Measurements from ENCODE around the gene PTPRE. TPM values are rescaled to one million over a fixed set of nuclear protein-coding genes. Genes with fewer than 3 reads are reported as not detected.

Gene PTPRE
- total RNA-seq, 1 experiment from 2014 or later, result 3.1 TPM

DNA sequence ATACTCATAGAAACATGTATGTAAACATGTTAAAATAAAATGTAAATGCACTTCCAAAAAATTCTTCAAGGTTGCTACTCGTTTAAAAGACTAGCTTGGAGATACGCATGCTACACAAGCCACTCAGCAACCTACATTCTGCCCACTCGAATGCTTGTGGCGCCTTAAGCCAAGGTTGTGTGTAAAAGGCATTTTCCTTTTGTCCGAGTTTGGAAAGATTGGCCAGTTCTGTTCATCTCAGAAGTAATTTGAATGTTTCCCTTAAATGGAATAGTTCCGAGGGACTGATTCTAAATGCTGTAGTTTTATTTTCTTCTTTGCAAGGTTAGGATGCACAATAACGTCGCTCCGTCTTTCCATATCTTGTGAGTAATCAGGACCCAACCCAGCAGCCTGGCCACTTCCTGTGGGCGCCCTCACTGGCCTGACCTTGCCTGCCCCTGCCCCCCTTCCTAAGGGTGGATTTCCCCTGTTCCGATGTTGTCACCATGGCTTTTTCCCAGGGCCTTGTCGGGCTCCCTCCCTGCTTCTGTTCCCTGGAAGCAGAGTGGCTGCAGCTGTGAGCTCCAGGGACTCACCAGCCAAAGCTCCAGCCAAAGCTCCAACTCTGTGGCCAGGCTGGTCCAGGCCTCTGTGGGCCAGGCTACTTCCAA is 70.6 kb downstream of the PTPRE start (continued):
- TF ChIP-seq, protein P1, sequence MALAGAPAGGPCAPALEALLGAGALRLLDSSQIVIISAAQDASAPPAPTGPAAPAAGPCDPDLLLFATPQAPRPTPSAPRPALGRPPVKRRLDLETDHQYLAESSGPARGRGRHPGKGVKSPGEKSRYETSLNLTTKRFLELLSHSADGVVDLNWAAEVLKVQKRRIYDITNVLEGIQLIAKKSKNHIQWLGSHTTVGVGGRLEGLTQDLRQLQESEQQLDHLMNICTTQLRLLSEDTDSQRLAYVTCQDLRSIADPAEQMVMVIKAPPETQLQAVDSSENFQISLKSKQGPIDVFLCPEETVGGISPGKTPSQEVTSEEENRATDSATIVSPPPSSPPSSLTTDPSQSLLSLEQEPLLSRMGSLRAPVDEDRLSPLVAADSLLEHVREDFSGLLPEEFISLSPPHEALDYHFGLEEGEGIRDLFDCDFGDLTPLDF (CRISPR knock-in tag; IDR thresholded peaks at IDR 0.05), result no peak
- TF ChIP-seq, protein P2, sequence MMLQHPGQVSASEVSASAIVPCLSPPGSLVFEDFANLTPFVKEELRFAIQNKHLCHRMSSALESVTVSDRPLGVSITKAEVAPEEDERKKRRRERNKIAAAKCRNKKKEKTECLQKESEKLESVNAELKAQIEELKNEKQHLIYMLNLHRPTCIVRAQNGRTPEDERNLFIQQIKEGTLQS (CRISPR knock-in tag; conservative IDR thresholded peaks at IDR 0.05), result no peak
- TF ChIP-seq GTF2I (CRISPR knock-in tag; conservative IDR thresholded peaks at IDR 0.05), result no peak
- TF ChIP-seq, protein P3, sequence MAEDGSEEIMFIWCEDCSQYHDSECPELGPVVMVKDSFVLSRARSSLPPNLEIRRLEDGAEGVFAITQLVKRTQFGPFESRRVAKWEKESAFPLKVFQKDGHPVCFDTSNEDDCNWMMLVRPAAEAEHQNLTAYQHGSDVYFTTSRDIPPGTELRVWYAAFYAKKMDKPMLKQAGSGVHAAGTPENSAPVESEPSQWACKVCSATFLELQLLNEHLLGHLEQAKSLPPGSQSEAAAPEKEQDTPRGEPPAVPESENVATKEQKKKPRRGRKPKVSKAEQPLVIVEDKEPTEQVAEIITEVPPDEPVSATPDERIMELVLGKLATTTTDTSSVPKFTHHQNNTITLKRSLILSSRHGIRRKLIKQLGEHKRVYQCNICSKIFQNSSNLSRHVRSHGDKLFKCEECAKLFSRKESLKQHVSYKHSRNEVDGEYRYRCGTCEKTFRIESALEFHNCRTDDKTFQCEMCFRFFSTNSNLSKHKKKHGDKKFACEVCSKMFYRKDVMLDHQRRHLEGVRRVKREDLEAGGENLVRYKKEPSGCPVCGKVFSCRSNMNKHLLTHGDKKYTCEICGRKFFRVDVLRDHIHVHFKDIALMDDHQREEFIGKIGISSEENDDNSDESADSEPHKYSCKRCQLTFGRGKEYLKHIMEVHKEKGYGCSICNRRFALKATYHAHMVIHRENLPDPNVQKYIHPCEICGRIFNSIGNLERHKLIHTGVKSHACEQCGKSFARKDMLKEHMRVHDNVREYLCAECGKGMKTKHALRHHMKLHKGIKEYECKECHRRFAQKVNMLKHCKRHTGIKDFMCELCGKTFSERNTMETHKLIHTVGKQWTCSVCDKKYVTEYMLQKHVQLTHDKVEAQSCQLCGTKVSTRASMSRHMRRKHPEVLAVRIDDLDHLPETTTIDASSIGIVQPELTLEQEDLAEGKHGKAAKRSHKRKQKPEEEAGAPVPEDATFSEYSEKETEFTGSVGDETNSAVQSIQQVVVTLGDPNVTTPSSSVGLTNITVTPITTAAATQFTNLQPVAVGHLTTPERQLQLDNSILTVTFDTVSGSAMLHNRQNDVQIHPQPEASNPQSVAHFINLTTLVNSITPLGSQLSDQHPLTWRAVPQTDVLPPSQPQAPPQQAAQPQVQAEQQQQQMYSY (CRISPR knock-in tag; IDR thresholded peaks at IDR 0.05), result no peak
- no peak for TF ChIP-seq JAZF1 (CRISPR knock-in tag; IDR thresholded peaks at IDR 0.05)
- TF ChIP-seq MXD4 (CRISPR knock-in tag; IDR thresholded peaks at IDR 0.05; ENCODE audit: borderline replicate concordance), result no peak
- TF ChIP-seq, protein P4, sequence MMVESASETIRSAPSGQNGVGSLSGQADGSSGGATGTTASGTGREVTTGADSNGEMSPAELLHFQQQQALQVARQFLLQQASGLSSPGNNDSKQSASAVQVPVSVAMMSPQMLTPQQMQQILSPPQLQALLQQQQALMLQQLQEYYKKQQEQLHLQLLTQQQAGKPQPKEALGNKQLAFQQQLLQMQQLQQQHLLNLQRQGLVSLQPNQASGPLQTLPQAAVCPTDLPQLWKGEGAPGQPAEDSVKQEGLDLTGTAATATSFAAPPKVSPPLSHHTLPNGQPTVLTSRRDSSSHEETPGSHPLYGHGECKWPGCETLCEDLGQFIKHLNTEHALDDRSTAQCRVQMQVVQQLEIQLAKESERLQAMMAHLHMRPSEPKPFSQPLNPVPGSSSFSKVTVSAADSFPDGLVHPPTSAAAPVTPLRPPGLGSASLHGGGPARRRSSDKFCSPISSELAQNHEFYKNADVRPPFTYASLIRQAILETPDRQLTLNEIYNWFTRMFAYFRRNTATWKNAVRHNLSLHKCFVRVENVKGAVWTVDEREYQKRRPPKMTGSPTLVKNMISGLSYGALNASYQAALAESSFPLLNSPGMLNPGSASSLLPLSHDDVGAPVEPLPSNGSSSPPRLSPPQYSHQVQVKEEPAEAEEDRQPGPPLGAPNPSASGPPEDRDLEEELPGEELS (CRISPR knock-in tag; IDR thresholded peaks at IDR 0.05), result no peak
- TF ChIP-seq TCF7 (CRISPR knock-in tag; IDR thresholded peaks at IDR 0.05; ENCODE audit: low read depth), result no peak
- no peak for TF ChIP-seq GRHL2 (CRISPR knock-in tag; IDR thresholded peaks at IDR 0.05; ENCODE audit: insufficient replicate concordance, severe bottlenecking)

DNA sequence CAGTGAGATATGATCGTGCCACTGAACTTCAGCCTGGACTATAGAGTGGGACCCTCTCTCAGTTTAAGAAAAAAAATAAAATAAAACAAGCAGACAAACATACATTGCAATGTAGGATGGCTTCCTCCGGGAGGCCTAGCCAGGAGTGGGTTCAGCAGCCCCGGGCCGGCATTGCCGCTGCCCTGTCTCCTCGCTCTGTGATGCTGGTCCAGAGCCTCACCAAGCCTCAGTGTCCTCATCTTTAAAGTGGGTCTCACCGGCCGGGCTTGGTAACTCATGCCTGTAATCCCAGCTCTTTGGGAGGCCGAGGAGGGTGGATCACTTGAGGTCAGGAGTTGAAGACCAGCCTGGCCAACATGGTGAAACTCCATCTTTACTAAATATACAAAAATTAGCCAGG is 71.6 kb downstream of the PTPRE start:
- DNase-seq (ENCODE audit: low spot score) (no peak), ATAC-seq (no peak)
- Mint-ChIP-seq H3K4me1 (peaks cover 26% of the 10 kb centered on the region), H3K9me3 (peaks cover 13% of the 10 kb centered on the region), H3K36me3 (peaks cover 3% of the 10 kb centered on the region; the same call in 1 of the 2 replicates), H3K27me3 (ENCODE audit: low read depth) (no peaks in the 10 kb centered on the region), H3K27ac (no peak overlapping the region), H3K4me3 (no peak overlapping the region)
- ChIA-PET POLR2A (no interaction called here), CTCF (no interaction called here)
- TF ChIP-seq ETV6 (CRISPR knock-in tag; IDR thresholded peaks at IDR 0.05) (no peak), ZBTB21 (CRISPR knock-in tag; IDR thresholded peaks at IDR 0.05; ENCODE audit: borderline replicate concordance) (no peak), NR1H2 (CRISPR knock-in tag; IDR thresholded peaks at IDR 0.05) (no peak), NFE2L1 (CRISPR knock-in tag; IDR thresholded peaks at IDR 0.05) (no peak), JAZF1 (CRISPR knock-in tag; IDR thresholded peaks at IDR 0.05) (no peak), TCF7 (CRISPR knock-in tag; IDR thresholded peaks at IDR 0.05; ENCODE audit: low read depth) (no peak)
- TF ChIP-seq, protein P5, sequence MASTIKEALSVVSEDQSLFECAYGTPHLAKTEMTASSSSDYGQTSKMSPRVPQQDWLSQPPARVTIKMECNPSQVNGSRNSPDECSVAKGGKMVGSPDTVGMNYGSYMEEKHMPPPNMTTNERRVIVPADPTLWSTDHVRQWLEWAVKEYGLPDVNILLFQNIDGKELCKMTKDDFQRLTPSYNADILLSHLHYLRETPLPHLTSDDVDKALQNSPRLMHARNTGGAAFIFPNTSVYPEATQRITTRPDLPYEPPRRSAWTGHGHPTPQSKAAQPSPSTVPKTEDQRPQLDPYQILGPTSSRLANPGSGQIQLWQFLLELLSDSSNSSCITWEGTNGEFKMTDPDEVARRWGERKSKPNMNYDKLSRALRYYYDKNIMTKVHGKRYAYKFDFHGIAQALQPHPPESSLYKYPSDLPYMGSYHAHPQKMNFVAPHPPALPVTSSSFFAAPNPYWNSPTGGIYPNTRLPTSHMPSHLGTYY (CRISPR knock-in tag; IDR thresholded peaks at IDR 0.05), result no peak
- TF ChIP-seq, protein P6, sequence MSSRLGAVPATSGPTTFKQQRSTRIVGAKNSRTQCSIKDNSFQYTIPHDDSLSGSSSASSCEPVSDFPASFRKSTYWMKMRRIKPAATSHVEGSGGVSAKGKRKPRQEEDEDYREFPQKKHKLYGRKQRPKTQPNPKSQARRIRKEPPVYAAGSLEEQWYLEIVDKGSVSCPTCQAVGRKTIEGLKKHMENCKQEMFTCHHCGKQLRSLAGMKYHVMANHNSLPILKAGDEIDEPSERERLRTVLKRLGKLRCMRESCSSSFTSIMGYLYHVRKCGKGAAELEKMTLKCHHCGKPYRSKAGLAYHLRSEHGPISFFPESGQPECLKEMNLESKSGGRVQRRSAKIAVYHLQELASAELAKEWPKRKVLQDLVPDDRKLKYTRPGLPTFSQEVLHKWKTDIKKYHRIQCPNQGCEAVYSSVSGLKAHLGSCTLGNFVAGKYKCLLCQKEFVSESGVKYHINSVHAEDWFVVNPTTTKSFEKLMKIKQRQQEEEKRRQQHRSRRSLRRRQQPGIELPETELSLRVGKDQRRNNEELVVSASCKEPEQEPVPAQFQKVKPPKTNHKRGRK (CRISPR knock-in tag; IDR thresholded peaks at IDR 0.05; ENCODE audit: borderline replicate concordance), result no peak
- TF ChIP-seq, protein P2 (CRISPR knock-in tag; conservative IDR thresholded peaks at IDR 0.05), result no peak
- TF ChIP-seq, protein P7, sequence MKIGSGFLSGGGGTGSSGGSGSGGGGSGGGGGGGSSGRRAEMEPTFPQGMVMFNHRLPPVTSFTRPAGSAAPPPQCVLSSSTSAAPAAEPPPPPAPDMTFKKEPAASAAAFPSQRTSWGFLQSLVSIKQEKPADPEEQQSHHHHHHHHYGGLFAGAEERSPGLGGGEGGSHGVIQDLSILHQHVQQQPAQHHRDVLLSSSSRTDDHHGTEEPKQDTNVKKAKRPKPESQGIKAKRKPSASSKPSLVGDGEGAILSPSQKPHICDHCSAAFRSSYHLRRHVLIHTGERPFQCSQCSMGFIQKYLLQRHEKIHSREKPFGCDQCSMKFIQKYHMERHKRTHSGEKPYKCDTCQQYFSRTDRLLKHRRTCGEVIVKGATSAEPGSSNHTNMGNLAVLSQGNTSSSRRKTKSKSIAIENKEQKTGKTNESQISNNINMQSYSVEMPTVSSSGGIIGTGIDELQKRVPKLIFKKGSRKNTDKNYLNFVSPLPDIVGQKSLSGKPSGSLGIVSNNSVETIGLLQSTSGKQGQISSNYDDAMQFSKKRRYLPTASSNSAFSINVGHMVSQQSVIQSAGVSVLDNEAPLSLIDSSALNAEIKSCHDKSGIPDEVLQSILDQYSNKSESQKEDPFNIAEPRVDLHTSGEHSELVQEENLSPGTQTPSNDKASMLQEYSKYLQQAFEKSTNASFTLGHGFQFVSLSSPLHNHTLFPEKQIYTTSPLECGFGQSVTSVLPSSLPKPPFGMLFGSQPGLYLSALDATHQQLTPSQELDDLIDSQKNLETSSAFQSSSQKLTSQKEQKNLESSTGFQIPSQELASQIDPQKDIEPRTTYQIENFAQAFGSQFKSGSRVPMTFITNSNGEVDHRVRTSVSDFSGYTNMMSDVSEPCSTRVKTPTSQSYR (CRISPR knock-in tag; IDR thresholded peaks at IDR 0.05), result no peak
- TF ChIP-seq, protein P8, sequence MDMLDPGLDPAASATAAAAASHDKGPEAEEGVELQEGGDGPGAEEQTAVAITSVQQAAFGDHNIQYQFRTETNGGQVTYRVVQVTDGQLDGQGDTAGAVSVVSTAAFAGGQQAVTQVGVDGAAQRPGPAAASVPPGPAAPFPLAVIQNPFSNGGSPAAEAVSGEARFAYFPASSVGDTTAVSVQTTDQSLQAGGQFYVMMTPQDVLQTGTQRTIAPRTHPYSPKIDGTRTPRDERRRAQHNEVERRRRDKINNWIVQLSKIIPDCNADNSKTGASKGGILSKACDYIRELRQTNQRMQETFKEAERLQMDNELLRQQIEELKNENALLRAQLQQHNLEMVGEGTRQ (CRISPR knock-in tag; IDR thresholded peaks at IDR 0.05), result no peak
- TF ChIP-seq, protein P9, sequence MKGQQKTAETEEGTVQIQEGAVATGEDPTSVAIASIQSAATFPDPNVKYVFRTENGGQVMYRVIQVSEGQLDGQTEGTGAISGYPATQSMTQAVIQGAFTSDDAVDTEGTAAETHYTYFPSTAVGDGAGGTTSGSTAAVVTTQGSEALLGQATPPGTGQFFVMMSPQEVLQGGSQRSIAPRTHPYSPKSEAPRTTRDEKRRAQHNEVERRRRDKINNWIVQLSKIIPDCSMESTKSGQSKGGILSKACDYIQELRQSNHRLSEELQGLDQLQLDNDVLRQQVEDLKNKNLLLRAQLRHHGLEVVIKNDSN (CRISPR knock-in tag; IDR thresholded peaks at IDR 0.05), result no peak
